HL-60/S4 treated with retinoic acid at 250 ng/mL for 4 days and 3 days (cell line): Measurements from ENCODE around the gene HOXB7.

ENCODE experiments used
- in situ Hi-C: fragments of 300-500 bp; cut with MboI; formaldehyde crosslinking; loops from 2 replicates; pipeline ENCODE4 v1.7.0; 2022; ENCODE audit warnings: low sequenced_read_pairs

Gene HOXB7

DNA sequence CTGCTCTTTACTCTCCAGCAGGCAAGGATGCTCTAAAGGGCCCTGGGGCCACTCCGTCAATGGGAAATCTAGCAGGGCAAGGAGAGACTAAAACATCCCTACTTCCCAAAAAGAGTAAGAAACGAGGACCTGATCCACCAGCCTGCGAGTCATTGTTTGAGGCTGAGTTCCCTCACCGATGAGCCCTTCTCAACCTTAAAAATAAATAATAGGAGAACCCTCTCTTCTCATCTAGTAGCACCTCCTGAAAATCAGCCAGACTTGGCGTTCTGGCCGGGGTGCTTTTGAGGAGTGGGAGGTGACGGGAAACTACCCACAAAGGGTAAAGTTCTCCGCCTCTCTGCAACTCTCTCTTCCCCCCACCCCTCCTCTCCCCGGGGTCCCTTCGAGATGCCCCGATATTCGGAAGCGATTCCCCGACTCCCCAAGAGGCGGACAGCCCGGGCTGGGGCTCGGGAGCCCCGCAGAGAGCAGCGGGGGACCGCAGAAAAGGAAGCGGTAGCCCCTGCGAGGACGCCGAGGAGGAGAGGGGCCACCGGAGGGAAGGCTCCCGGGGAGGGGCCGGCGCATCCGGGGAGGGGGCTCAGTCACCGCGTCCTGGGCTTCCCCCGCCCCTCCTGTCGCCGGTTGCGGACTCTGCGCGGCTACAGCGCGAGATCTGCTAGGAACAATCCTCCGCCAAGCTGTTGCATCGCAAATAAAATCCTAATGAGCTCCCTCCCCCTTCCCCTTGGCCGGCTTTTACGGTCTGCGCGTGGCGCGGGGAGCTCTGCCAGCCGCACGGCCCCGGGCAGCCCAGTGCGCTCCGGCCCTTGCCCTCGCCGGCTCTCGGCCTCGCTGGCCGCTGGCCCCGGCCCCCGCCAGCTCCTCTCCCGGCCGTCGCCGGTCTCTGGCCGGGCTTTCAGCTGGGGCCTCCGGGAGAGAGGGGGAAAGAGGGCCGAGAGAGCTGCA, 14.0 kb upstream of the HOXB7 start:
- in situ Hi-C loops: no loop called here

DNA sequence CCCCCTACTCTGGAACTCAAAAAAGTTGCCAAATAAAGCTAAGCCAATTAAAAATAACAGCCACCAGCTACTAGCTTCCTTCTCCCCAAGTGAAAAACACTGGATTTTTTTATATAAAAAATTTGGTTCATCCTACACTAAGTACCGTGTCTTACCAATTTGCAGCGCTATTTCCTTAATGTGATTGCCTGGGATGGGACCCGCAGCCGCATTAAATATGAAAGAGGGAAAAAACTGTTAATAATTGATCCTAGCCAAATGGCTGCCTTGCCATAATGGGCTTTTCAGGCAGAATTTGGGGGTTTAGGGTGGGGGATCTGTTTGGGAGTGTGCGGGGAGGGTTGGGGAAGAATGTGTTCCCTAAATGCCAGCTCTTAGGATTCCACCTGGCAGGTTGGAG, 13.3 kb upstream of the HOXB7 start:
- in situ Hi-C loops: no loop called here

DNA sequence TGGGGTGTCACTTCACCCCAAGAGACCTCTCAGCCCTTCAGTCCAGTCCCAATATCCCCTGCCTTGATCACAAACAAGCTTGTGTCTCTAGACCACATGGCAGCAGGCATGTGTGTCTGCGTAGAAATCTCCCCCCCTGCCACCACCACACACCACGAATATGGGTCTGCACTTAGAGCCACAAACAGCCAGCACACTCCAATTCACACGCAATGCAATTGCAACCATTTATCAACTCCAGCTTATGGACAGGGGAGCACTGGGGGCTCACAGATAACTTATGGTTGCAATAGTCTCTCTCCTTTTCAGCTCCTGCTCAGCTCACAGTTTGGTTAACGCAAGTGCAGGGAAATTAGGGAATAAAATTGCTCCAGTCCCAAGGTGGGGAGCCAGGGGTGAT, 12.8 kb upstream of the HOXB7 start:
- in situ Hi-C loops: no loop called here

DNA sequence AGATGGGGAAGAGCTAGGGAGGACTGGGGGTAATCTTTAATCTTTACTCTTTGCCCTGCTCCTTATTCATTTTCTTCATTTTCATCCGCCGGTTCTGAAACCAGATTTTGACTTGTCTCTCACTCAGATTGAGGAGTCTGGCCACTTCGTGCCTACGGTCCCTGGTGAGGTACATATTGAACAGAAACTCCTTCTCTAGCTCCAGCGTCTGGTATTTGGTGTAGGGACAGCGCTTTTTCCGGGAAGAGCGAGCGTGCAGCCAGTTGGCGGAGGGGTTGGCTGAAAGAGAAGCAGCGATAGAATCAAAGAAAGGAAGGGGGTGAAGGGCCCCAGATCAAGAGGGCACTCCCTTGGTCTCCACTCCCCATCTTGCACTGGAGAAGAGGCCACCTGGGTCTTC, 12.0 kb upstream of the HOXB7 start:
- in situ Hi-C loops: no loop called here

DNA sequence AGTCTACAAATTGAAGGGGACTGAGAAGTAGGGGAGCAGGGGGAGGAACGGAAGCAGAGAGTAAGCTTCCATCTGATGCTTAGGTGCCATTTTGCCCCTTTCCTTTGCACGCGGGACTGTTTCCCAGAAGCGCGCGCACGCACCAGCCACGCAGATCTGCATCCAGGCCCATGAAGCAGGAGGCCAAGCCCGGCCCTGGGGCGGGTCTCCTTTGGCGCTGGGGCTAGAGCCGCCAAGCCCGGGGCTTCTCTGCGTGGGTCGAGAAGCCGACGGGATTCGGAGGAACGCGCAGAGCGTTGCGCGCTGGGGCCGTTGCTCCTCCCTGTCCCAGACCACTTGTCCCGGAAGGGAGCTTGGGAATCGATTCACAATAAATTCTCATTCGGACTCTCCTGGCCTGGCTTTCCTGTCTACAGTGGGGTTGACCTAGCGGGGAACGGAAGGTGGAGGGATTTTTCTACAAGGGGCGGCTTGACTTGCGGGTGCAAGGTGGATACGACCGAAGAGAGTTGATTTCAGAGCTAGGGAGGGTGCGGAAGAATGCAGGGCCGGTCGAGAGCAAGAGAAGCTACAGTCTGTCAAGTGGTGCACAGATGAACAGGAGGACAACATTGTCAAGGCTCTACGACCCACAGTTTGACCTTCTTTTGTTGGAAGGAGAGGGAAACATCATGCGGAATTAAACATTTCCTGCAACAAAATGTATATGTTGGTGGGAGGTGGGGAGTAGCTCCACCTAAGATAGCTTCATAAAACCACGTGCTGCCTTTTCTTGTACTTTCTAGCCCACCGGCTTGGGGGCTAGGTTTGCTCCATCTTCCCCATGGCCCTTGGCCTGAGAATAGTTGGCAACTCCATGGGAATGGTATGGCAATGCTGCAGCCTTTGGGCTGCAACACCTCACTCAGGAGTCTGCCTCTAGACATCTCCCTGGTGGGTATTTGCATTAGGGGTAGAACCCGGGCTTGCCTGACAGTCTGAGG, 10.9 kb upstream of the HOXB7 start:
- in situ Hi-C loops: no loop called here

- in situ Hi-C loops: no loop called here
These were observed 9.8 kb upstream of the HOXB7 start for GRCh38 chr17:48620461-48621139.

GRCh38 chr17:48619826-48620449, 9.1 kb upstream of the HOXB7 start:
- in situ Hi-C loops: no loop called here

- in situ Hi-C loops: no loop called here
These were observed 7.6 kb upstream of the HOXB7 start for GRCh38 chr17:48618256-48618896.

GRCh38 chr17:48617471-48618255, 6.8 kb upstream of the HOXB7 start:
- in situ Hi-C loops: no loop called here

GRCh38 chr17:48616717-48617470, 6.1 kb upstream of the HOXB7 start:
- in situ Hi-C loops: no loop called here

- in situ Hi-C loops: no loop called here
These were observed 5.3 kb upstream of the HOXB7 start for GRCh38 chr17:48615963-48616716.

GRCh38 chr17:48615047-48615962, 4.5 kb upstream of the HOXB7 start, which contains the start of gene HOXB8:
TSS of gene HOXB8 (minus strand) at chr17:48615292. CDS start at chr17:48614704, 588 bp downstream.
- in situ Hi-C loops: no loop called here

GRCh38 chr17:48613862-48614694, 3.3 kb upstream of the HOXB7 start:
- in situ Hi-C loops: no loop called here

DNA sequence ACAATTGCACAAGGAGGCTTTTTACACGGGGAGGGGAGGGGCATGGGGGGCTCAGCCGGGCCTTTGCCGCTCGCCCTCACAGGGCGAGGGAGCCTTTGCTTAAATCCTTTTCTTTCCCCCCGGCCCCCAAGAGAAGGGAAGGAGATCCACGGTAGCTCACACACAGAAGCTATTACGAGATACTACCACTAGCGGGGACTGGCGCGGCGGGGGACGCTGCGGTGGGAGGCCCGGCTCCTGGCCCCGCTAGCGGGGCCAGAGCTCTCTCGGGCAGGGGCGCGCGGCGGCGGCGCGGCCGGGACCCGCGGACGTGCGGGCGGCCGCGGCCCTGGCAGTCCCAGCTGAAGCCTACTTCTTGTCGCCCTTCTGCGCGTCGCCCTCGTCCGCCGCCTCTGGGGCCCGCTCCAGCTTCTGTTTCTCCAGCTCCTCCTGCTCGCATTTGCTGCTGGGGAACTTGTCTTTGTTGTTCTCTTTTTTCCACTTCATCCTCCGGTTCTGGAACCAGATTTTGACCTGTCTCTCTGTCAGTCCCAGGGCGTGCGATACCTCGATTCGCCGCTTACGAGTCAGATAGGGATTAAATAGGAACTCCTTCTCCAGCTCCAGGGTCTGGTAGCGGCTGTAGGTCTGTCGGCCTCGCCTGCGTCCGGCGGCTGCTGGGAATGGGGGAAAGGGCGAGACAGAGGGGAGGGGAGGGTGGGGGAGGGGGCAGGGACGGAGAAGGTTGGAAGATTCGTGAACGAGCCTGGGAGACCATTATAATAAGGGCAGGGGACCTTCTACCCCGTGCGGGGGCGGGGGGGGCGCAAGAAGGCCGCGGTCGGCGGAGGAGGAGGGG, 2.3 kb upstream of the HOXB7 start:
- in situ Hi-C loops: no loop called here

GRCh38 chr17:48612456-48612853, 1.6 kb upstream of the HOXB7 start:
- in situ Hi-C loops: no loop called here
